ENCODE data around the gene GMPR2.
A peak's percentile ranks its signal among the peaks of the same experiment; 100 is the strongest.
"Not testable (repeated sequence)": the region's sequence is repeated elsewhere in the genome, so short reads cannot be mapped to it uniquely, and the experiment has no call there.

Gene GMPR2

DNA sequence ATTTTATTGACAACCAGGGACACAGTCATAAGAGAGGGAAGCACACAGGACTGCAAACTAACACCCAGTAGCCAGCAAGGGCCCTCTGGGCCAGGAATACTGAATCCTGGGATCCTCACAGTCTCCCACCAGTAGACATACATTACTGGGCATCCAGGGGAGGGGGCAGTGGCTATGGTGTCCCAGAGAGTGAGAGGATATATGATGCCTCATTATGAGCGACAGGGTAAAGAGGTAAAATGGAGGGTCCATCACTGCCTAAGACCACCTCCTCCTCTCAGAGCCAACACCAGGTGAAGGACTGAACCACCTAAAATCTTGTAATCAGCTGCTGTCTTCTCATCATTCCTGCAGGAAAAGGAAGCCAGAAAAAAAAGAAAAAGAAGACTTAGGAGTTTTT is 15.9 kb upstream of the GMPR2 start:
- H4K8ac ChIP-seq (ENCODE audit: low read length); H2BK120ac ChIP-seq (ENCODE audit: low read depth, low read length); DNase-seq; H3K27me3 ChIP-seq (ENCODE audit: control insufficient read depth in 1 of 2, insufficient read depth in 1 of 2, low read length in 2 of 2); H3K4ac ChIP-seq (ENCODE audit: low read depth in 1 of 2, low read length in 2 of 2); H4K91ac ChIP-seq (ENCODE audit: low read length); H2BK5ac ChIP-seq (ENCODE audit: low read depth, low read length, poor library complexity, severe bottlenecking); H3K9me3 ChIP-seq (ENCODE audit: control insufficient read depth, low read length); H3K27ac ChIP-seq (ENCODE audit: low read length, poor library complexity, severe bottlenecking); H2BK15ac ChIP-seq (ENCODE audit: low read depth, poor library complexity, severe bottlenecking); H2AFZ ChIP-seq (ENCODE audit: low read depth, low read length); H2BK12ac ChIP-seq (ENCODE audit: low read length in 2 of 2); H3K4me2 ChIP-seq (ENCODE audit: low read length, poor library complexity, severe bottlenecking); H3K4me3 ChIP-seq (ENCODE audit: insufficient read depth in 1 of 2, low read depth in 1 of 2, low read length in 2 of 2); H3K14ac ChIP-seq (ENCODE audit: low read length in 2 of 2); H3K79me1 ChIP-seq (replicated peaks; ENCODE audit: low read length, poor library complexity, severe bottlenecking); H3K18ac ChIP-seq (ENCODE audit: low read depth in 1 of 2, low read length in 2 of 2); H3K23ac ChIP-seq (ENCODE audit: low read length in 2 of 2); H3K9ac ChIP-seq (ENCODE audit: low read length): not testable (repeated sequence)
- Histone ChIP-seq H3K36me3 (ENCODE audit: control insufficient read depth in 1 of 2, insufficient read depth in 2 of 2, low read depth in 1 of 2, low read length in 2 of 2) (peaks cover 10 to 34% of the 10 kb centered on the region in 2 experiments), H3K4me1 (ENCODE audit: control insufficient read depth, insufficient read depth, low read depth, low read length) (peaks cover 12% of the 10 kb centered on the region), H2AK5ac (ENCODE audit: low read length, severe bottlenecking) (peak overlapping the region; percentile 29)
- no CpG with 5 or more reads among the region's 1 CpG for WGBS

- Histone ChIP-seq H3K9me3 (ENCODE audit: control insufficient read depth, low read length) (no peaks in the 10 kb centered on the region), H3K27me3 (ENCODE audit: control insufficient read depth in 1 of 2, insufficient read depth in 1 of 2, low read length in 2 of 2) (no peaks in the 10 kb centered on the region), H2BK15ac (ENCODE audit: low read depth, poor library complexity, severe bottlenecking) (no peak overlapping the region), H3K18ac (ENCODE audit: low read depth in 1 of 2, low read length in 2 of 2) (no peak overlapping the region), H3K79me1 (replicated peaks; ENCODE audit: low read length, poor library complexity, severe bottlenecking) (peaks cover 12% of the 10 kb centered on the region), H3K27ac (ENCODE audit: low read length, poor library complexity, severe bottlenecking) (no peak overlapping the region), H2AFZ (ENCODE audit: low read depth, low read length) (no peak overlapping the region), H3K4me3 (ENCODE audit: insufficient read depth in 1 of 2, low read depth in 1 of 2, low read length in 2 of 2) (no peak overlapping the region), H2AK5ac (ENCODE audit: low read length, severe bottlenecking) (no peak overlapping the region), H3K4ac (ENCODE audit: low read depth in 1 of 2, low read length in 2 of 2) (no peak overlapping the region), H3K14ac (ENCODE audit: low read length in 2 of 2) (no peak overlapping the region), H4K8ac (ENCODE audit: low read length) (no peak overlapping the region), H4K91ac (ENCODE audit: low read length) (no peak overlapping the region), H3K4me2 (ENCODE audit: low read length, poor library complexity, severe bottlenecking) (no peak overlapping the region), H3K36me3 (ENCODE audit: control insufficient read depth in 1 of 2, insufficient read depth in 2 of 2, low read depth in 1 of 2, low read length in 2 of 2) (peaks cover 10 to 28% of the 10 kb centered on the region in 2 experiments), H3K4me1 (ENCODE audit: control insufficient read depth, insufficient read depth, low read depth, low read length) (peaks cover 7% of the 10 kb centered on the region), H2BK120ac (ENCODE audit: low read depth, low read length) (no peak overlapping the region), H2BK12ac (ENCODE audit: low read length in 2 of 2) (no peak overlapping the region), H2BK5ac (ENCODE audit: low read depth, low read length, poor library complexity, severe bottlenecking) (no peak overlapping the region), H3K9ac (ENCODE audit: low read length) (no peak overlapping the region), H3K23ac (ENCODE audit: low read length in 2 of 2) (no peak overlapping the region)
- no peak for DNase-seq
- WGBS = 100% methylated on average over 1 of the region's 4 CpGs
Measured at GRCh38 chr14:24219080-24219479, 13.6 kb upstream of the GMPR2 start.

DNA sequence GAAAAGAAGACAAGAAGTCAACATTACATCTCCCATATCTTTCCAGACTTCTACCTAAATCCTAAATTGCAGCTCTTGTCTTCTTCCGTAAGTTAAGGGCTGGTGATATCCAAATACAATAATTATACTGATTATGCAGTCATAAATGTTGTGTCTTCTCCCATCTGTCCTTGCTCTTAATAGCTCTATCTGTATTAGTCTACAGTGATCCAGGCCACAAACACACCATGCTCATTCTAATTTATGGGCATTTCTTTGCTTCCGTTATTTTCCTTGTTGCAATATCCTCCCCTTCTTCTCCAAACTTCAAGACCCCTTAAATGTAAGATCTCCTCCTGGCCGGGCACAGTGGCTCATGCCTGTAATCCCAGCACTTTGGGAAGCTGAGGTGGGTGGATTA is 13.2 kb upstream of the GMPR2 start:
- no peak overlapping the region for H3K14ac ChIP-seq (ENCODE audit: low read length in 2 of 2)
- H3K9ac ChIP-seq (ENCODE audit: low read length) = no peak overlapping the region
- no peak overlapping the region for H3K23ac ChIP-seq (ENCODE audit: low read length in 2 of 2)
- H3K4me3 ChIP-seq (ENCODE audit: insufficient read depth in 1 of 2, low read depth in 1 of 2, low read length in 2 of 2) = no peak overlapping the region
- no peak overlapping the region for H2AK5ac ChIP-seq (ENCODE audit: low read length, severe bottlenecking)
- H4K8ac ChIP-seq (ENCODE audit: low read length) = no peak overlapping the region
- peaks cover 10 to 28% of the 10 kb centered on the region in 2 experiments for H3K36me3 ChIP-seq (ENCODE audit: control insufficient read depth in 1 of 2, insufficient read depth in 2 of 2, low read depth in 1 of 2, low read length in 2 of 2)
- H3K4me1 ChIP-seq (ENCODE audit: control insufficient read depth, insufficient read depth, low read depth, low read length) = peaks cover 7% of the 10 kb centered on the region
- H4K91ac ChIP-seq (ENCODE audit: low read length) = no peak overlapping the region
- H2BK12ac ChIP-seq (ENCODE audit: low read length in 2 of 2) = no peak overlapping the region
- no peak overlapping the region for H2BK15ac ChIP-seq (ENCODE audit: low read depth, poor library complexity, severe bottlenecking)
- no peak for DNase-seq
- H3K4ac ChIP-seq (ENCODE audit: low read depth in 1 of 2, low read length in 2 of 2) = no peak overlapping the region
- no peak overlapping the region for H2BK120ac ChIP-seq (ENCODE audit: low read depth, low read length)
- H3K9me3 ChIP-seq (ENCODE audit: control insufficient read depth, low read length) = no peaks in the 10 kb centered on the region
- H3K79me1 ChIP-seq (replicated peaks; ENCODE audit: low read length, poor library complexity, severe bottlenecking) = peaks cover 12% of the 10 kb centered on the region
- WGBS = 100% methylated on average over 1 of the region's 3 CpGs
- no peak overlapping the region for H3K27ac ChIP-seq (ENCODE audit: low read length, poor library complexity, severe bottlenecking)
- no peak overlapping the region for H2BK5ac ChIP-seq (ENCODE audit: low read depth, low read length, poor library complexity, severe bottlenecking)
- H3K18ac ChIP-seq (ENCODE audit: low read depth in 1 of 2, low read length in 2 of 2) = no peak overlapping the region
- H3K4me2 ChIP-seq (ENCODE audit: low read length, poor library complexity, severe bottlenecking) = no peak overlapping the region
- no peak overlapping the region for H2AFZ ChIP-seq (ENCODE audit: low read depth, low read length)
- H3K27me3 ChIP-seq (ENCODE audit: control insufficient read depth in 1 of 2, insufficient read depth in 1 of 2, low read length in 2 of 2) = no peaks in the 10 kb centered on the region

GRCh38 chr14:24222987-24223386 is 9.7 kb upstream of the GMPR2 start:
- H4K91ac ChIP-seq (ENCODE audit: low read length) = not testable (repeated sequence)

More at GRCh38 chr14:24222987-24223386, 9.7 kb upstream of the GMPR2 start:
- not testable (repeated sequence) for H3K9me3 ChIP-seq (ENCODE audit: control insufficient read depth, low read length); H3K14ac ChIP-seq (ENCODE audit: low read length in 2 of 2); H2BK5ac ChIP-seq (ENCODE audit: low read depth, low read length, poor library complexity, severe bottlenecking); H3K4me1 ChIP-seq (ENCODE audit: control insufficient read depth, insufficient read depth, low read depth, low read length); H3K4ac ChIP-seq (ENCODE audit: low read depth in 1 of 2, low read length in 2 of 2); H2BK15ac ChIP-seq (ENCODE audit: low read depth, poor library complexity, severe bottlenecking); H2AFZ ChIP-seq (ENCODE audit: low read depth, low read length); H3K9ac ChIP-seq (ENCODE audit: low read length); H4K8ac ChIP-seq (ENCODE audit: low read length); H2AK5ac ChIP-seq (ENCODE audit: low read length, severe bottlenecking); H3K4me2 ChIP-seq (ENCODE audit: low read length, poor library complexity, severe bottlenecking); H3K79me1 ChIP-seq (replicated peaks; ENCODE audit: low read length, poor library complexity, severe bottlenecking); H2BK12ac ChIP-seq (ENCODE audit: low read length in 2 of 2); H3K4me3 ChIP-seq (ENCODE audit: insufficient read depth in 1 of 2, low read depth in 1 of 2, low read length in 2 of 2); H3K27me3 ChIP-seq (ENCODE audit: control insufficient read depth in 1 of 2, insufficient read depth in 1 of 2, low read length in 2 of 2); H3K18ac ChIP-seq (ENCODE audit: low read depth in 1 of 2, low read length in 2 of 2); DNase-seq; H2BK120ac ChIP-seq (ENCODE audit: low read depth, low read length); H3K27ac ChIP-seq (ENCODE audit: low read length, poor library complexity, severe bottlenecking); H3K23ac ChIP-seq (ENCODE audit: low read length in 2 of 2)
- 92% methylated on average over 3 of the region's 4 CpGs for WGBS
- H3K36me3 ChIP-seq (ENCODE audit: control insufficient read depth in 1 of 2, insufficient read depth in 2 of 2, low read depth in 1 of 2, low read length in 2 of 2) = peaks cover 8 to 36% of the 10 kb centered on the region in 2 experiments

Data from mesenchymal stem cell (in vitro differentiated cells and primary cell).